HepG2 (cell line): ENCODE data around the gene CPVL. TPM values are rescaled to one million over a fixed set of nuclear protein-coding genes. Genes with fewer than 3 reads are reported as not detected.

Experiments used
- ATF7-NPFF ChIP-seq: sonication (generic); formaldehyde crosslinking; IDR thresholded peaks from 2 replicates; pipeline ENCODE4 v1.8.1; 2023; ENCODE audit warnings: mild to moderate bottlenecking, low read depth, missing genetic modification reagents, moderate library complexity
- CSRNP2 ChIP-seq: sonication (generic); formaldehyde crosslinking; conservative IDR thresholded peaks from 2 replicates; pipeline ENCODE4 v1.8.0; 2022; ENCODE audit warnings: low read depth, missing genetic modification reagents
- NFYB ChIP-seq: sonication (generic); formaldehyde crosslinking; IDR thresholded peaks from 2 replicates; pipeline ENCODE4 v1.4.0; 2020; ENCODE audit warnings: missing genetic modification reagents
- RBM39 ChIP-seq: fragments of 200-400 bp; formaldehyde crosslinking; IDR thresholded peaks from one replicate; pipeline ENCODE4 v1.6.1; 2018; ENCODE audit warnings: antibody characterized with exemption, mild to moderate bottlenecking, low read depth, low read length; ENCODE audit not compliant: poor library complexity, severe bottlenecking
- SIX1 ChIP-seq: sonication (generic); formaldehyde crosslinking; IDR thresholded peaks from 2 replicates; pipeline ENCODE4 v1.4.0; 2020; ENCODE audit warnings: missing genetic modification reagents, borderline replicate concordance
- SNRNP70 ChIP-seq: fragments of 200-400 bp; formaldehyde crosslinking; IDR thresholded peaks from 2 replicates; pipeline ENCODE4 v1.6.1; 2017; ENCODE audit warnings: mild to moderate bottlenecking, low read depth, low read length, moderate library complexity
- SRSF4 ChIP-seq: fragments of 200-400 bp; formaldehyde crosslinking; IDR thresholded peaks from one replicate; pipeline ENCODE4 v1.6.1; 2018; ENCODE audit warnings: mild to moderate bottlenecking, low read depth, low read length, moderate library complexity; ENCODE audit not compliant: poor library complexity, severe bottlenecking
- THYN1 ChIP-seq: sonication (generic); formaldehyde crosslinking; IDR thresholded peaks from 2 replicates; pipeline ENCODE4 v1.8.1; 2023; ENCODE audit warnings: low read depth, mild to moderate bottlenecking, moderate library complexity, missing genetic modification reagents, borderline replicate concordance
- UBTF ChIP-seq: sonication (generic); formaldehyde crosslinking; IDR thresholded peaks from 2 replicates; pipeline ENCODE4 v1.4.0; 2020; ENCODE audit warnings: mild to moderate bottlenecking, missing genetic modification reagents
- ZNF276 ChIP-seq: sonication (generic); formaldehyde crosslinking; IDR thresholded peaks from 2 replicates; pipeline ENCODE4 v1.4.0; 2020; ENCODE audit warnings: mild to moderate bottlenecking, low read depth, missing genetic modification reagents
- ZNF280D ChIP-seq: sonication (generic); formaldehyde crosslinking; IDR thresholded peaks from 2 replicates; pipeline ENCODE4 v1.5.1; 2020; ENCODE audit warnings: mild to moderate bottlenecking, missing genetic modification reagents
- polyA plus RNA-seq, 8 experiments: library from polyadenylated mRNA; depleted of rRNA in 3 of 8; stranded (reverse) in 7 of 8; unstranded in 1 of 8; fragments of >200 nt; fragmentation: Illumina TruSeq in 4 of 8; extraction: Trizol in 4 of 8; gene quantifications; 2 replicates each; pipeline versions ENCODE4 v1.2.1 to v1.2.3, GENCODE V29; 2011 to 2016; ENCODE audit warnings: low read depth in 4 of 8, missing spikeins in 1 of 8, mixed read lengths in 1 of 8; ENCODE audit not compliant: insufficient read depth in 1 of 8
- total RNA-seq, 5 experiments: library from RNA; depleted of rRNA; stranded (reverse); fragments of >200 nt; fragmentation: Illumina TruSeq; extraction: Trizol; gene quantifications; 2 replicates each; pipeline ENCODE4 v1.2.3, GENCODE V29; 2016; ENCODE audit warnings: low read depth in 1 of 5
- TF ChIP-seq, protein P1 (sequence below): IDR thresholded peaks from 2 replicates; pipeline ENCODE4 v1.6.1; 2016; ENCODE audit warnings: low read depth, borderline replicate concordance
- TF ChIP-seq, protein P2 (sequence below): sonication (generic); formaldehyde crosslinking; IDR thresholded peaks from 2 replicates; pipeline ENCODE4 v1.8.0; 2023; ENCODE audit warnings: mild to moderate bottlenecking, missing genetic modification reagents
- TF ChIP-seq, protein P3 (sequence below): sonication (generic); formaldehyde crosslinking; IDR thresholded peaks from 2 replicates; pipeline ENCODE4 v1.4.0; 2020; ENCODE audit warnings: missing genetic modification reagents, borderline replicate concordance

CPVL gene
- total and polyA plus RNA-seq, 2 of the 13 experiments (the other 11 are each of a cell fraction or from before 2014, with no cell fraction given): 59.2 to 294 TPM

- TF ChIP-seq THYN1: no peak
- peak; percentile 80; the same call in 1 of the 2 replicates for TF ChIP-seq ZNF276 (CRISPR knock-in tag)
- no peak for TF ChIP-seq CSRNP2 (CRISPR knock-in tag)
- TF ChIP-seq, protein P1, sequence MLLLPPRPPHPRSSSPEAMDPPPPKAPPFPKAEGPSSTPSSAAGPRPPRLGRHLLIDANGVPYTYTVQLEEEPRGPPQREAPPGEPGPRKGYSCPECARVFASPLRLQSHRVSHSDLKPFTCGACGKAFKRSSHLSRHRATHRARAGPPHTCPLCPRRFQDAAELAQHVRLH (CRISPR knock-in tag): peak; percentile 95
- TF ChIP-seq, protein P2, sequence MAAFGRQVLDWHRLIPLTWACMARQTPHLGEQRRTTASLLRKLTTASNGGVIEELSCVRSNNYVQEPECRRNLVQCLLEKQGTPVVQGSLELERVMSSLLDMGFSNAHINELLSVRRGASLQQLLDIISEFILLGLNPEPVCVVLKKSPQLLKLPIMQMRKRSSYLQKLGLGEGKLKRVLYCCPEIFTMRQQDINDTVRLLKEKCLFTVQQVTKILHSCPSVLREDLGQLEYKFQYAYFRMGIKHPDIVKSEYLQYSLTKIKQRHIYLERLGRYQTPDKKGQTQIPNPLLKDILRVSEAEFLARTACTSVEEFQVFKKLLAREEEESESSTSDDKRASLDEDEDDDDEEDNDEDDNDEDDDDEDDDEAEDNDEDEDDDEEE (CRISPR knock-in tag): 0 out of 2 replicates have a peak, but pooled peaks have one; percentile 36
- no peak for TF ChIP-seq RBM39
- TF ChIP-seq SRSF4: no peak
- 0 out of 2 replicates have a peak, but pooled peaks have one; percentile 40 for TF ChIP-seq SIX1 (CRISPR knock-in tag)
- no peak for TF ChIP-seq NFYB (CRISPR knock-in tag)
- no peak for TF ChIP-seq ATF7-NPFF (CRISPR knock-in tag)
- TF ChIP-seq ZNF280D (CRISPR knock-in tag): peak; percentile 88
- peak; percentile 33; the same call in 1 of the 2 replicates for TF ChIP-seq UBTF (CRISPR knock-in tag)
- TF ChIP-seq, protein P3, sequence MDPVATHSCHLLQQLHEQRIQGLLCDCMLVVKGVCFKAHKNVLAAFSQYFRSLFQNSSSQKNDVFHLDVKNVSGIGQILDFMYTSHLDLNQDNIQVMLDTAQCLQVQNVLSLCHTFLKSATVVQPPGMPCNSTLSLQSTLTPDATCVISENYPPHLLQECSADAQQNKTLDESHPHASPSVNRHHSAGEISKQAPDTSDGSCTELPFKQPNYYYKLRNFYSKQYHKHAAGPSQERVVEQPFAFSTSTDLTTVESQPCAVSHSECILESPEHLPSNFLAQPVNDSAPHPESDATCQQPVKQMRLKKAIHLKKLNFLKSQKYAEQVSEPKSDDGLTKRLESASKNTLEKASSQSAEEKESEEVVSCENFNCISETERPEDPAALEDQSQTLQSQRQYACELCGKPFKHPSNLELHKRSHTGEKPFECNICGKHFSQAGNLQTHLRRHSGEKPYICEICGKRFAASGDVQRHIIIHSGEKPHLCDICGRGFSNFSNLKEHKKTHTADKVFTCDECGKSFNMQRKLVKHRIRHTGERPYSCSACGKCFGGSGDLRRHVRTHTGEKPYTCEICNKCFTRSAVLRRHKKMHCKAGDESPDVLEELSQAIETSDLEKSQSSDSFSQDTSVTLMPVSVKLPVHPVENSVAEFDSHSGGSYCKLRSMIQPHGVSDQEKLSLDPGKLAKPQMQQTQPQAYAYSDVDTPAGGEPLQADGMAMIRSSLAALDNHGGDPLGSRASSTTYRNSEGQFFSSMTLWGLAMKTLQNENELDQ (CRISPR knock-in tag): no peak
- TF ChIP-seq SNRNP70: no peak
Observed at GRCh38 chr7:29140873-29141468, 5.4 kb downstream of the CPVL start (continued).
